ENCODE results near the gene PIH1D1. TPM values are rescaled to one million over a fixed set of nuclear protein-coding genes. Genes with fewer than 3 reads are reported as not detected.
A peak's percentile ranks its signal among the peaks of the same experiment; 100 is the strongest.

PIH1D1 gene
- total RNA-seq, 6 experiments from 2014 or later, result 37.4 to 57.7 (median 43.4) TPM

- no peaks in the 10 kb centered on the region for H3K9me3 ChIP-seq
- no peak for ATAC-seq
- TF ChIP-seq, protein P1, sequence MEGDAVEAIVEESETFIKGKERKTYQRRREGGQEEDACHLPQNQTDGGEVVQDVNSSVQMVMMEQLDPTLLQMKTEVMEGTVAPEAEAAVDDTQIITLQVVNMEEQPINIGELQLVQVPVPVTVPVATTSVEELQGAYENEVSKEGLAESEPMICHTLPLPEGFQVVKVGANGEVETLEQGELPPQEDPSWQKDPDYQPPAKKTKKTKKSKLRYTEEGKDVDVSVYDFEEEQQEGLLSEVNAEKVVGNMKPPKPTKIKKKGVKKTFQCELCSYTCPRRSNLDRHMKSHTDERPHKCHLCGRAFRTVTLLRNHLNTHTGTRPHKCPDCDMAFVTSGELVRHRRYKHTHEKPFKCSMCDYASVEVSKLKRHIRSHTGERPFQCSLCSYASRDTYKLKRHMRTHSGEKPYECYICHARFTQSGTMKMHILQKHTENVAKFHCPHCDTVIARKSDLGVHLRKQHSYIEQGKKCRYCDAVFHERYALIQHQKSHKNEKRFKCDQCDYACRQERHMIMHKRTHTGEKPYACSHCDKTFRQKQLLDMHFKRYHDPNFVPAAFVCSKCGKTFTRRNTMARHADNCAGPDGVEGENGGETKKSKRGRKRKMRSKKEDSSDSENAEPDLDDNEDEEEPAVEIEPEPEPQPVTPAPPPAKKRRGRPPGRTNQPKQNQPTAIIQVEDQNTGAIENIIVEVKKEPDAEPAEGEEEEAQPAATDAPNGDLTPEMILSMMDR (IDR thresholded peaks at IDR 0.05), result no peak
- no peak for TF ChIP-seq POLR2A (IDR thresholded peaks at IDR 0.05)
- WGBS (ENCODE audit: insufficient coverage, low coverage, low lambda C conversion rate, missing lambda C conversion rate), result 3% methylated on average over 3 of the region's 3 CpGs
- H3K4me1 ChIP-seq, result peaks cover 0 to 7% (median 0%) of the 10 kb centered on the region in 4 donors
- DNase-seq, result no peak
- no peaks in the 10 kb centered on the region for H3K36me3 ChIP-seq
- no peak overlapping the region for H3K27ac ChIP-seq
- H3K4me3 ChIP-seq, result no peak overlapping the region
- intact Hi-C loops (cut with DNase I), result no loop called here
- H3K27me3 ChIP-seq, result peaks cover 9 to 23% of the 10 kb centered on the region in 2 donors
Measured at GRCh38 chr19:49423985-49424303, 27.7 kb downstream of the PIH1D1 start.

GRCh38 chr19:49423071-49423984 is 28.3 kb downstream of the PIH1D1 start, which contains the start of gene PTH2:
PTH2 (minus strand) TSS chr19:49423441; CDS start chr19:49423339, 102 bp downstream.
- Histone ChIP-seq H3K27me3 (peaks cover 9 to 23% of the 10 kb centered on the region in 2 donors), H3K9me3 (no peaks in the 10 kb centered on the region), H3K4me1 (peaks cover 0 to 7% (median 0%) of the 10 kb centered on the region in 4 donors), H3K27ac (no peak within 1 kb of the TSS), H3K4me3 (no peak within 1 kb of the TSS), H3K36me3 (no peaks in the 10 kb centered on the region)
- intact Hi-C loops (cut with DNase I), result no loop called here
- 7% methylated on average over 19 of the region's 42 CpGs for WGBS (ENCODE audit: insufficient coverage, low coverage, low lambda C conversion rate, missing lambda C conversion rate)
- ATAC-seq (no peak), DNase-seq (no peak)
- no peak for TF ChIP-seq POLR2A (IDR thresholded peaks at IDR 0.05)
- TF ChIP-seq, protein P1 (IDR thresholded peaks at IDR 0.05), result no peak

DNA sequence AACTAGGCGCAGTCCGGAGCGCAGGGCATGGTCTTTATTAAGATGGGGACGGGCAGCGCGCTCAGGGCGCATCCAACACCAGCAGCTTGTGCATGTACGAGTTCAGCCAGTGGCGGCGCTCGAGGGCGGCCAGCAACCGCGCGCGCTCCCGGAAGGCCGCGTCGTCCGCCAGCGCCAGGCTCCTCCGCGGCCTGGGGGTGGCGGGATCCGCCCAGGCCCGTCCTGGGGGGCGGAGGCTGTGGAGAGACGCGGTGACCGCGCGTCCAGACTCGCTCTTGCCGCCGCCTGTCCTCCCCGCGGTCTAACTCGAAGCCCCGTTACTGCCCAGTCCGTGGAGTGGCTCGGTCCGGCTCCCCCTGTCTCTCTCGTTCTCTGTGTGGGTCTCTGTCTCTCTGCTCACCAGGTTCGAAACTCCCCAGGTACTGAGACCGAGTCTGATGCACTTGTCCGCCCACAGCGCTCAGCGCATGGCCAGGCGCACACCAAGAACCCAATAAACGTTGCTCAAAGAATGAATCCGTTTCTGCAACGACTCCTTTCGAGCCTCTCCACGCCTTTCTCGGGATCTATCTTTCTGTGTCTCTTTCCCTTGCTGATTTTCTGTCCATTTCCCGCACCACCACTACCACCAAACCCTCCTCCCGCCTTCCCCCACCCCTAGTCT is 29.1 kb downstream of the PIH1D1 start:
- DNase-seq, result no peak
- TF ChIP-seq, protein P1 (IDR thresholded peaks at IDR 0.05), result peak; percentile 21 to 27 (median 24)
- TF ChIP-seq POLR2A (IDR thresholded peaks at IDR 0.05), result no peak
- H3K4me3 ChIP-seq, result no peak overlapping the region
- peaks cover 9 to 23% of the 10 kb centered on the region in 2 donors for H3K27me3 ChIP-seq
- H3K9me3 ChIP-seq, result no peaks in the 10 kb centered on the region
- 6% methylated on average over 12 of the region's 58 CpGs for WGBS (ENCODE audit: insufficient coverage, low coverage, low lambda C conversion rate, missing lambda C conversion rate)
- ATAC-seq, result peak; percentile 31 to 60 (median 48)
- intact Hi-C loops (cut with DNase I), result no loop called here
- no peak overlapping the region for H3K27ac ChIP-seq
- H3K4me1 ChIP-seq, result peaks cover 0 to 7% (median 0%) of the 10 kb centered on the region in 4 donors
- H3K36me3 ChIP-seq, result no peaks in the 10 kb centered on the region

DNA sequence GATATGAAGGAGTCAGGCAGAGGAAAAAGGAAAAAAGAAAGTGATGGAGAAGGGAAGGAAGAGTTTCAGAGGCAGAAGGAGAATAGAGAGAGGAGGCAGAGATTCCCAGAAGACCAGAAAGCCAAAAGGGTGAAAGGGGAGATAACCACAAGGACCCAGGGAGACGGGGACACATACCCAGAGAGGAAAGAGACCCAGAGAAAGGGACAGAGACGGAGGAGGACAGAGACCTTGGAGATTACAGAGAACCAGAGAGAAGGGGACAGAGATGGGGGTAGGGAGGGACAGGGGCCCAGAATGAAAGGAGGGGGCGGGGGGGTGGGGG is 29.8 kb downstream of the PIH1D1 start:
- intact Hi-C loops (cut with DNase I), result no loop called here
- ATAC-seq, result no peak
- H3K36me3 ChIP-seq, result no peaks in the 10 kb centered on the region
- peaks cover 9 to 23% of the 10 kb centered on the region in 2 donors for H3K27me3 ChIP-seq
- peaks cover 0 to 7% (median 0%) of the 10 kb centered on the region in 4 donors for H3K4me1 ChIP-seq
- no peak overlapping the region for H3K4me3 ChIP-seq
- no peak overlapping the region for H3K27ac ChIP-seq
- DNase-seq, result no peak
- no peaks in the 10 kb centered on the region for H3K9me3 ChIP-seq
- 59% methylated on average over 2 of the region's 3 CpGs for WGBS (ENCODE audit: insufficient coverage, low coverage, low lambda C conversion rate, missing lambda C conversion rate)
- no peak for TF ChIP-seq POLR2A (IDR thresholded peaks at IDR 0.05)
- TF ChIP-seq, protein P1 (IDR thresholded peaks at IDR 0.05), result no peak

All from right lobe of liver (tissue), 6 donors.